Stimulated activated CD4-positive, alpha-beta T cell treated with anti-CD3 and anti-CD28 coated beads, Interleukin-15, amount 100 ng/mL, for 48 hours (primary cell): ENCODE data around the gene RHOT2.

Source experiments
- DNase-seq, 2 donors: peaks; one replicate each; pipeline ENCODE4 v3.0.0-alpha.2; 2020; ENCODE audit warnings: low read depth in 2 of 2

The RHOT2 gene

DNA sequence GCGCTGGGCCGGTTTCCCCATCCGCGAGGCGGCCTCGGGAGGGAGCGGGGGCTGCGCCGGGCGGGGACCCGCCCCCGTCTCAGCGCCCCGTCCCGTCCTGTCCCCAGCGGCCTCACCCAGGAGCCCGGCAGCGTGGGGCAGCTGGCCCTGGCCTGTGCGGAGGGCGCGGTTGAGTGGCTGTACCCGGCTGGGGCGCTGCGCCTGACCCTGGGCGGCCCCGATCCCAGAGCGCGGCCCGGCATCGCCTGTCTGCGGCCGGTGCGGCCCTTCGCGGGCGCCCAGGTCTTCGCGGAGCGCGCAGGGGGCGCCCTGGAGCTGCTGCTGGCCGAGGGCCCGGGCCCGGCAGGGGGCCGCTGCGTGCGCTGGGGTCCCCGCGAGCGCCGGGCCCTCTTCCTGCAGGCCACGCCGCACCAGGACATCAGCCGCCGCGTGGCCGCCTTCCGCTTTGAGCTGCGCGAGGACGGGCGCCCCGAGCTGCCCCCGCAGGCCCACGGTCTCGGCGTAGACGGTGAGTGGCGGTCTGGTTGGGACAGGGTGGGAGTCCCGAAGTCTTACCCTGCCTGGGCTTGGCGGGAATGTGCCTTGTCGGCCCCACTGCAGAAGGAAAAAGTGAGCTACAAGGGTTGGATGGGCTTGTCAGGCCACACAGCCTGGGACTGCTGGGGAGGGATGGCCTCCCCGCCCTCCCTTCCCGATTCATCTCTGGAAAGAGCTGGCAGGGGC, 47.7 kb downstream of the RHOT2 start:
- DNase-seq: no peak

DNA sequence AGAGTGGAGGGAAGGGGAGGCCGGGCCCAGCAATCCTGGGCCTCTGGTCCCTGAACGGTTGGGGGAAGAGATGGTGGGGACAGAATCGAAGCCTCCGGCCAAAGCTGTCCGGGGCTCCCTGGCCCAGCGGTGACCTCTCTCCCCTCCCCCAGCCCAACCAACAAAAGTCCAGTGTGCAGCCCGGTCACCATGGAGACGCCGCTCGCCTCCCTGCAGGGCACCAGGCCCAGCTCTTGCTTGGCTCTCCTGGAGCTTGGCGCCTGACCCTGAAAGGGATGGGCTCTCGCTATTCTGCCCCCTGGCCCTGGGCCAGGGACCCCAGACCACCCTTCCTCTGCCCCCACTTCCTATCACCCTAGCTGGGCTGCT, 48.3 kb downstream of the RHOT2 start:
- DNase-seq: no peak

DNA sequence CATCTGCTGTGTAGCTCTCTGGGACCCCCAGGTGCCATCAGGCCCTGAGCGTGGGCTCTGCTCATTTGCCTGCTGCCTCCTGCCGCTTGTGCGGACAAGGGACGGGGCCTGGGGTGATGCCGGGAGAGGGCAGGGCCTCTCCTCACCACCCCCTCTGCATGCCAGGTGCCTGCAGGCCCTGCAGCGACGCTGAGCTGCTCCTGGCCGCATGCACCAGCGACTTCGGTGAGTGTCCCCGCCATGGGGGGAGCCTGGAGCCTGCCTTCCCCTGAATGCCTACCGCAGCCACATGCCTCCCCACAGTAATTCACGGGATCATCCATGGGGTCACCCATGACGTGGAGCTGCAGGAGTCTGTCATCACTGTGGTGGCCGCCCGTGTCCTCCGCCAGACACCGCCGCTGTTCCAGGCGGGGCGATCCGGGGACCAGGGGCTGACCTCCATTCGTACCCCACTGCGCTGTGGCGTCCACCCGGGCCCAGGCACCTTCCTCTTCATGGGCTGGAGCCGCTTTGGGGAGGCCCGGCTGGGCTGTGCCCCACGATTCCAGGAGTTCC, 48.9 kb downstream of the RHOT2 start:
- no peak for DNase-seq

DNA sequence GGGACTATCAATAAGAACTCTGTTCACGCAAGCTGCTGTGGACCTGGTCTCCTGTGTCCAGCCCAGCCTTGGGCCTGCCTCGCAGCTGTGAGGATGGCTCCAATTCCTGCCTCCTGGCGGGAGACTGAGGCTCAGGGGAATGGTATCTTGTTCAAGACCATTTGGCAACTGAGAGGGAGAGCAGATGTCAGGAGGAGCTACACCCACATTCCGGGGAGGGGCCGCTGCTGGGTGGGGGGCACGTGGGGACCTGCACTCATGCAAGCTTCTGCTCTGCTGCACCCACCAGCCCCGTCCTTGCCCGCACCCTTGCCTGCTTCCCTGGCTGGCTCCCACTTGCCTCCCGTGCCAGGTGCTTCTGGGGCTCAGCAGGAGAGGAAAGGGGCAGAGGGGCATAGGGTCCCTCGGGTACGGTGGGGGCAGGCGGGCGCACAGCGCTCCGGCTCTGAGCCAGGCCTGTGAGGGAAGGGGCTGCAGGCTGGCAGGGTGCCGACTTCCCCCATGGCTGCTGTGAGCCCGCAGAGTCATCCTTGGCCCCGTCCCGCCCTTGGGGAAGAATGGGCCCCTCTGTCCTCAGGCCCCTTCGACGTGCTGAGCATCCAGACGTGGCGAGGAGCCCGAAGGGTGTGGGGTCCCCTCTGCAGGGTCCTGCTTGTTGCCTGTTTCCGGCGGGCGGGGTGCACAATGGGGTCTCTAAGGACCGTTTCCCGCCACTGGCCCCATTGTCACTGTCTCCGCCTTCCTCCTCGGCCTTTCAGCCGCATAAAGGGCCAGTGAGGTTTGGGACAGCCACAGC, 49.7 kb downstream of the RHOT2 start:
- DNase-seq: no peak

DNA sequence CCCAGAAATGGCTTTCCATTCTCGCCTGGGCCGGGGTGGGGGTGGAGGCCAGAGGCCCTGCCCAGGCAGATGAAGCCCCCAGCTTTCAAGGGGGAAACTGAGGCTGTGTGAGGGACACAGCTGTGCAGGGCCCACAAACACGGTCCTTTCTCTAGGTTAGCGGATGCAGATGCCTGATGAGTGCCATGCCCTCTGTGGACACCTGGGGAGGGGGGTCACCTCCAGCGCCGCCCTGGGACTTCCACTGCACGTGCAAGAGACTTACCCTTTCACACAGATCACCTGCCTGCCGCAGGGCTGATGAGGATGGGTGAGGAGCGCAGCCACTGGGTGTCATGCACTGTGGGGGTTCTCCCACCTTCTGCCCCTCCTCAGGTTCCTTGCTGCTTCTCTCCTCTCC, 50.5 kb downstream of the RHOT2 start:
- DNase-seq: no peak

DNA sequence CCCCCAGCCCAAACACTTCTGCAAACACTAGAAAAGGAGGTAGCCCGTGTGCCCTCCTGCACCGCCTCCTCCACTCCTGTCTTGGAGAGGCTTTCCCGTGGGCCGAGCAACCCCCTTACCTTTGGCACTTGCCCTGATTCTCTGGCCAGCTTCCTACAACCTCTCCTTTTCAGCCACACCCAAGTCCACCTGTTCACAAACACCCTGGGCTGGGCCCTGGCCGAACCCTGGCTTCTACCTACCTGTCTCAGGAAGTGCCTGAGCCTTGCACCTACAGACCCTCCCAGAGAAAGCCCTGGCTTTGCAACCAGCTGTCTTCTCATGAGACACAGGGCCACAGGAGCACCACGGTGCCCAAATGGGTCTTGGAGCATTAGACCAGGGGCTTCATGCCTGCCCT, 51.0 kb downstream of the RHOT2 start:
- DNase-seq: no peak

DNA sequence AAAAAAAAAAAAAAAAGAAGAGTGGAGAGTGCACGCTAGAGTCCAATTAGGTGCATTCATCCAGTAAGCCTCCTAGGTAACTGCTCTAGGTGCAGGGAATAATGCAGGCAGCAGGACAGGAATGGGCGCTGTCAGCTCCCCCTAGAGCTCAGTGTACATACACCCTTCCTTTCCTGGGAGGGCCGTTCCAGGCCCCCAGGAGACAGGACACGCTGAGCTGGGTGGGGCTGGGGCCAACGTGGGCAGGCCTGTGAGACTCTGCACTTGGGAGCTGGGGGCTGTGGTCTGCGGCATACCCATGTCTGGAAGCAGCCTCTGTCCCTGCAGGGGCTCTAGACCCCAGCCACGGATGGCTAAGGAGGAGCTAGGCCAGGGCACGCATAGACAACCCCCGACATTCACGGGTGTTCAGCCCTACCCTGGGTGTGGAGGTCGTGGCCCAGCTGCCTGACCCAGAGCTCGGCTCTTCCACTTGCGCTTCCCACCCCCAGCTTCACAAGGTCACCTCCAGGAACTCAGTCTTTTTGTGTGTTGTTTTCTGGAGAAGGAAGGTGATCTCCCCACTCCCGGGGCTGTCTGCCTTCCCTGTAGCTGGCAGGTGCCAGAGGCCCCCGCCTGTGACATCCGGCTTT, 52.0 kb downstream of the RHOT2 start:
- no peak for DNase-seq

DNA sequence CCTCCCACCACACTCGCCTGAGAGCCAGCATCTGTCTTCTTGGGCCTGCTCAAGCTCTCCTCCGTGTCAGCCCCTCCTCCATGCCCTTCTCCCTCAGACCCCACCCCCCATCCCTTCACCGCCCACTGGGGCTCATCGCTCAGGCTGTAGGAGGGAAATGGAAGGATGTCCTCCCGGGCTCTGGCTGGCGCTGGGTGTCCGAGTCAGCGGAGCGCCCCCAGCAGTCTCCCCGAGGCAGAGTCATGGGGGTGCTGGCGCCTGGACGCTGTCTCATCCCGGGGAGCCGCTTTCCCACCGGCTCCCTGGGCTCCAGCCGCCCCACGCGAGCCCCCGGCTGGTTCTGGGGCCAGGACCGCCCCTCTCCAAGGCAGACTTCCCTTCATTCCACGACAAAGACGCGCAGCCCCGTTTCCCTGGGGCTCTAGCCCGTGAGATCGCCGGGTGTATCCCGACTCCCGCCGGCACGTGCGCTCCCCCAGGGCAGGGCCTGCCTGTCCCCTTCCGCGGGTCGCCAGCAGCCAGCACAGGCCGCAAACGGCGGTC, 52.6 kb downstream of the RHOT2 start:
- peak in 1 of 2 donors; percentile 47 for DNase-seq

DNA sequence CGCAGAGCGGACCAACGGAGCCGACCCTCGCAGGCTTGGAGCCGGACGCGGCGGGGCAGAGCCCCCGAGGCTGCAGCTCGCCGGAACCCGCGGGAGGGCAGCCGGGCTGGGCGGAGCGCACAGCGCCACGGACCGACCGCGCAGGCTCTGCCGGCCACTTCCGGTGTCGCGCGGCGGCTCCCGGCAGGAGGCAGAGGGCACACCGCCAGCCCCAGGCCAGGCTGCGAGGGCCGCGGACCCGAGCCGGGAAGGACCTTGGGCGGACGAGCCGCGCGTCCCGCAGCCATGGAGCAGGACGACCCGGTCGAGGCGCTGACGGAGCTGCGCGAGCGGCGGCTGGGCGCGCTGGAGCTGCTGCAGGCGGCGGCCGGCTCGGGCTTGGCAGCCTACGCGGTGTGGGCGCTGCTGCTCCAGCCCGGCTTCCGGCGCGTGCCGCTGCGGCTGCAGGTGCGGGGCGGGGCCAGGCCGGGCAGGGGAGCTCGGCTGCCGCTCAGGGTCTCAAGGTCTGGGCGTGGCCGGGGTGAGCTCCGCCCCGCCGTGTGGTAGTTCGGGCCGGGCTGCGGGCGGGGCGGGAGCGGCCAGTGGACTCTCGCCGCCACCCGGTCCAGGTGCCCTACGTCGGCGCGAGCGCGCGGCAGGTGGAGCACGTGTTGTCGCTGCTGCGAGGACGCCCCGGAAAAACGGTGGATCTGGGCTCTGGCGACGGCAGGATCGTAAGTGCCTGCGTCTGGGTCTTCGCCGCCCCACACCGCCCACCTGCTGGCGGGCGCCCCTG, 53.2 kb downstream of the RHOT2 start, which contains the start of gene ANTKMT:
Gene ANTKMT, plus strand, starts transcription at position 157 of the 775 bp plus-strand sequence. Its CDS starts 129 bp downstream, at position 286.
- DNase-seq: peak; percentile 54 to 70

DNA sequence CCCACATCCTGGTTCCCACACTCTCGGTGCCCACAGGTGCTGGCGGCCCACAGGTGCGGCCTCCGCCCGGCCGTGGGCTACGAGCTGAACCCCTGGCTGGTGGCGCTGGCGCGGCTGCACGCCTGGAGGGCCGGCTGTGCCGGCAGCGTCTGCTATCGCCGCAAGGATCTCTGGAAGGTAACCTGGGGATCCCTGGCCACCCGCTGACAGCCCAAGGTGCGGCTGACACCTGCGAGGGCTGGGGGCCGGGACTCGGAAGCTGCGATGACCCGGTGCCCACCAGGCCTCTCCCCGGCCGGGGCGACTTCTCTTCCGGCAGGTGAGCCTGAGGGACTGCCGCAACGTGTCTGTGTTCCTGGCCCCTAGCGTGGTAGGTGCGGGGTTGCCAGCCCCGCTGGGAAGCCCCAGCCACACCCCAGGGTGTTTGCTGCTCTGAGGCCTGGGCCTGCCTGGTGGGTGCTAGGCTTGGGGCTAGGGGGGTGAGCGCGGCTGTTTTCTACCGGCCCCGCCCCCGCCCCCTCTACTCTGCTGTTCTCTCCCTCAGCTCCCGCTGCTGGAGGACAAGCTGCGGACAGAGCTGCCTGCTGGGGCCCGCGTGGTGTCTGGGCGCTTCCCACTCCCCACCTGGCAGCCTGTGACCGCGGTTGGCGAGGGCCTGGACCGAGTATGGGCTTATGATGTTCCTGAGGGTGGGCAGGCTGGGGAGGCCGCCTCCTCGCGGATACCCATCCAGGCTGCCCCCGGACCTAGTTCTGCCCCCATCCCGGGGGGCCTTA, 54.0 kb downstream of the RHOT2 start:
- DNase-seq: no peak

DNA sequence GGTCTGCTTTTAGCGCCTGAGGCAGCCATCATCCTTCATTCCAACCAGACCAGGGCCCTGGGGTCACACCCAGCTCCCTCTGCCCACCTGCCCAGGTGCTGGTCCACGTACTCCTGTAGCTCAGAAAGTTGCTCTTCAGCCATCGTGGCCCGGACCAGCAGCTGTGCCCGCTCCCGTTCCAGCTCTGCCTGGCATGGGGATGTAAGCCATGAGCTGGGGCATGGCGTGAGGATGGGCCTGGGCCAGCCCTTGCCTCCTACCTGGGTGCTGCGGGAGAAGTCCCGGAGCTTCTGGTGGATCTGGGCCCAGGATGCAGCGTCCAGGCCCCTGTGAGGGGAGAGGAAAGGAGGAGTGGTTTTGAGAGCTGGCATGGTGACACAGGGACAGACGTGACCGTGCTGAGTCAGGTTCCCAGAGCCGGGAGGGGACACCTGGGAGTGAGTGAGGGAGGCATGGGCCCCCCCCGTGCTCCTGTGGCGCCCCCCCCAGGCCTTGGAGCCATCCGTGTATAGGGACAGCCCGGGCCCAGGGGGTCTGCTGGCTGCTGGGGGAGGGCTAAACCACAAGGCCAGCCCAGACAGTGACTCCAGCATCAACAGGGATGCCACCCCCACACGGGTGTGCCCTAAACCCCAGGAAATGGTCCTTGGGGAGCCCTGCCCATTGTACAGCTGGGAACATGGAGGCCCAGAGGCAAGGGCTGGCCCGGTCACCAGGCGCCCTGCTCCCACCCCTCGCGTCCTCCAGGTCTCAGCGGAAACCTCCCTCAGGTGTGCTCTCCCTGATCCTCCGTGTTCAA, 55.1 kb downstream of the RHOT2 start:
- no peak for DNase-seq

DNA sequence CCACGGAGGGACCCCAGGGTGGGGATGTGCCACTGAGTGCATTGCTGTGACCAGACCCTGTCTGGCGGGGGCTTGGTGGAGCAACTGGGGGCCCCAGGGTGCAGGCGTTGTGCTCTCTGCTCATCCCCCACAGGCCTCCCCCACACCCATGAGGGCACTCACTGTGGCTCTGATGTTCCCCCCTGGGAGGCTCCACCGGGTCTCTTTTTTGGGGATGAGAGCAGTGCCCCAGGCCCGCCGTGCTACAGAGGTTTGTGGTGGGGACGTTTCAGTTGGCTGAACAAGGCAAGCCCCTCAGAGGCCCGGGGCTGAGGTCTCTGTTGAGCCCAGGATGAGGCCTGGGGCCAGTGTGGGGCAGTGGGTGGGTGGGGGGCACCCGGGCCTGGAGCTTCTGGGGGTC, 55.8 kb downstream of the RHOT2 start:
- DNase-seq: no peak
